ENCODE results near the gene MR1. TPM values are rescaled to one million over a fixed set of nuclear protein-coding genes. Genes with fewer than 3 reads are reported as not detected.

The MR1 gene
- total and polyA plus RNA-seq, 9 of the 15 experiments (the other 6 are each of a cell fraction or from before 2014, with no cell fraction given) = 9.7 to 21.7 (median 15.6) TPM

DNA sequence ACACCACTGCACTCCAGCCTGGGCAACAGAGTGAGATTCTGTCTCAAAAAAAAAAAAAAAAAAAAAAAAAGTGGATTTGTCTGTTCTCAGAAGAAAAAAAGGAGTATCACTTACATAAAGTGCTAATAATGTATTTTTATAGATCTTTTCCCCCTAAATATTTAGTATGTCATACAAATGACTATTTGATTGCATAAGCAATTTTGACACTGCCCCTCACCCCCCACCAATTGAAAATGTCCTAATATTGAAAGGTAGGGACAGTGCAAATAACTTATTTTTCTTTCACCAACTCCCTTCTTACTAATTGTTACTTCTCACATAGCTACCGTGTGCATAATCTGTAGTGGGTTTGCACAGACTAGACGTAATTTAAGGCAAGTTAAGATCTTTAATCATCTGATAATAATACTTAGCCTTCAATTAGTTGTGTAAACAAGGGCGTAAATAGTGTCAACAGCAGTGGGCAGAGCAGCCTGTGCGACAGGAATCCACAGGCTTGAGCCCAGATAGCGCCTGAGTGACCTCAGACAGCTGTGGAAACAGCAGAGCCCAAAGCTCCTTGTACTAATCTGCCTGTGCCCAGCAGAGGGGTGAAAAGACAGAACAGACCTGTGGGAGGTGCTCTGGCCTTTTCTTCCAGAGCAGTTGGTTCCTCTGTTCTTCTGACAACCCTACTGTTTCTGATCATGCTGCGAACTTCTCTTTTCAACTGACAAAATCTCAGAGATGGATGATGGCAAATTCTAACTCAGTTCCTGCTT, 50.2 kb downstream of the MR1 start:
- 23% methylated on average over 6 of the region's 6 CpGs for WGBS (ENCODE audit: insufficient coverage, low coverage, missing lambda C conversion rate)
- Histone ChIP-seq H3K36me3 (ENCODE audit: control insufficient read depth, insufficient read depth, low read length) (no peaks in the 10 kb centered on the region), H3K4me3 (no peak overlapping the region), H3K4me1 (replicated peaks in 1 of 2; ENCODE audit: control insufficient read depth in 2 of 2, insufficient read depth in 2 of 2, low read length in 2 of 2) (peaks cover 11 to 20% of the 10 kb centered on the region in 2 experiments; a peak in 4 of 5 replicates), H3K9me3 (replicated peaks; ENCODE audit: control insufficient read depth, insufficient read depth, low read depth, low read length) (no peaks in the 10 kb centered on the region), H3K4me2 (ENCODE audit: insufficient read depth, low read length) (peak overlapping the region; percentile 22; the same call in 1 of the 2 replicates), H3K79me2 (ENCODE audit: control insufficient read depth, insufficient read depth, low read length) (peaks cover 8% of the 10 kb centered on the region), H4K20me1 (replicated peaks; ENCODE audit: control insufficient read depth, insufficient read depth, low read length) (no peaks in the 10 kb centered on the region; the same call in 1 of the 2 replicates), H3K27me3 (ENCODE audit: control insufficient read depth in 2 of 2, insufficient read depth in 2 of 2, low read length in 2 of 2) (no peaks in the 10 kb centered on the region), H3K9me1 (ENCODE audit: control insufficient read depth, insufficient read depth, low read length) (no peaks in the 10 kb centered on the region), H3K9ac (ENCODE audit: insufficient read depth in 1 of 2, low read depth in 2 of 2, low read length in 2 of 2) (peak overlapping the region in 1 of 2 experiments; percentile 5; a peak in 1 of 4 replicates), H3K27ac (ENCODE audit: extremely low read depth, low read depth, low read length) (no peak overlapping the region), H2AFZ (ENCODE audit: low read depth, low read length) (peak overlapping the region; percentile 40; the same call in 1 of the 2 replicates)
- POLR2A ChIA-PET = interaction anchor here (0.5 to 1.2 kb wide), 7 partner anchors 10 to 1365 kb away, joined by 3 to 6 read pairs (median 4); no protein-coding TSS in a partner anchor
- intact Hi-C loops (cut with micrococcal nuclease) = loop anchor here (1.0 to 10.0 kb wide), 5 partner anchors 45 to 341 kb away; no protein-coding TSS in a partner anchor
- in situ Hi-C loops (cut with MboI) = loop anchor here (5.0 kb wide), 1 partner anchor 58 kb away; no protein-coding TSS in a partner anchor
- CTCF ChIA-PET (ENCODE audit: low intra/inter-chr PET ratio) = interaction anchor here (0.7 to 2.5 kb wide), 6 partner anchors 49 to 339 kb away, joined by 3 to 22 read pairs (median 5); no protein-coding TSS in a partner anchor
- BruUV-seq (replicated peaks) = no TSS peak
- FAIRE-seq (peak; percentile 91), ATAC-seq (peak; percentile 73), DNase-seq (ENCODE audit: extremely low read depth in 1 of 4, low spot score in 3 of 4) (peak; percentile 51 to 87 (median 70))
- TF ChIP-seq ZNF644 (tag; IDR thresholded peaks at IDR 0.05; ENCODE audit: low read depth) (0 out of 2 replicates have a peak, but pooled peaks have one; percentile 39), ZNF655 (CRISPR knock-in tag; IDR thresholded peaks at IDR 0.05) (no peak), MYNN (IDR thresholded peaks at IDR 0.05) (peak; percentile 64; the same call in 1 of the 2 replicates), MYNN (CRISPR knock-in tag; IDR thresholded peaks at IDR 0.05) (no peak), ZBTB7A (IDR thresholded peaks at IDR 0.05; ENCODE audit: borderline replicate concordance, control insufficient read depth, low read depth, low read length) (no peak), ZBTB2 (IDR thresholded peaks at IDR 0.05) (no peak), ZKSCAN1 (IDR thresholded peaks at IDR 0.05; ENCODE audit: low read depth, low read length) (no peak), NR2C2 (CRISPR knock-in tag; IDR thresholded peaks at IDR 0.05) (no peak), NR2C2 (tag; IDR thresholded peaks at IDR 0.05) (peak; percentile 44), ATF7 (IDR thresholded peaks at IDR 0.05) (peak; percentile 64), PHTF2 (CRISPR knock-in tag; IDR thresholded peaks at IDR 0.05) (no peak), FOXK2 (conservative IDR thresholded peaks at IDR 0.05 in 1 of 2, IDR thresholded peaks at IDR 0.05 in 1 of 2; ENCODE audit: low read depth in 2 of 2) (peak; percentile 77 to 79; a peak in 3 of 4 replicates), NUFIP1 (IDR thresholded peaks at IDR 0.05; ENCODE audit: partially characterized antibody) (no peak), ZNF431 (CRISPR knock-in tag; IDR thresholded peaks at IDR 0.05) (no peak), L3MBTL2 (IDR thresholded peaks at IDR 0.05) (0 out of 2 replicates have a peak, but pooled peaks have one; percentile 15), SMARCB1 (IDR thresholded peaks at IDR 0.05; ENCODE audit: insufficient read length, low read depth) (no peak), GATAD2A (IDR thresholded peaks at IDR 0.05) (no peak), XRCC4 (IDR thresholded peaks at IDR 0.05; ENCODE audit: extremely low read depth, insufficient read depth, insufficient read length) (no peak), NFE2 (IDR thresholded peaks at IDR 0.05; ENCODE audit: low read depth) (no peak), KLF6 (CRISPR knock-in tag; IDR thresholded peaks at IDR 0.05; ENCODE audit: borderline replicate concordance) (no peak)
